ENCODE results near the gene CABLES2. TPM values are rescaled to one million over a fixed set of nuclear protein-coding genes. Genes with fewer than 3 reads are reported as not detected.
A peak's percentile ranks its signal among the peaks of the same experiment; 100 is the strongest.

The CABLES2 gene
- total RNA-seq, 2 donors from 2014 or later: 1.6 to 2.6 TPM

DNA sequence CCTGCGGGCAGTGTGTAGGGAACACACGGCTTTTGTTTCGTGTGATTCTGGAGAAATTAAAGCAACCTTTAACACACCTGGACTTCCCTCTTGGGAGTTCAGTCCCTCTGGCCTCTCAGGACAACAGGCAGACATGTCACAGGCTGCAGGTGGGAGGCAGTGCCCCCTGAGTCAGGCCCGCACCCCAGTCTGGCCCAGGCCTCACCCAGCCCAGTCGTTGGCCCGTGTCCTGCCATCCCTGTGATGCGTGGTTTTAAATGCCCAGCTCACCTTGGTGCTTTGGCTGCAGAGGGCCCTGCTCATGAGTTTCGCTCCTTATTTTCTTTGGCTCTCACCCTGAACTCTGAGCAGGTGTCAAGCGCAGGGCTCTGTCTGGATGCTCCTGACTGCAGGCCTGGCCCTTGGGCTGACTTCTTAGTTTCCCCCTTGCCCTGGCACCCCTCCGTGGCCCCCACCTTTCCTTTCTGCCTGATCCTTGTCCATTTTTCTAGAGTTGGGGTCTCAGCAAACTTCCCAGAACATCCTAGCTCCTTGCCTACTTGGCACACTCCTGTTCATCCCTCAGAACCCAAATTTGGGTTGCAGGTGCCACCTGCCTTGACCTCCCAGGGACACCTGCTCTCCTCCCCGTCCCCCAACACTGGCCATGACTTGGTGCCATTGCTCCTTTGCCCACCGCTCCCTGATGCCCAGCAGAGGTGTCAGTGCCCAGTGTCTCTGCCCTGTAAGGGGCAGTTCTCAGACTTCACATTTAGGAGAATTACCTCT, 2.2 kb upstream of the CABLES2 start:
- no peak for TF ChIP-seq POLR2A (IDR thresholded peaks at IDR 0.05)
- TF ChIP-seq, protein P1, sequence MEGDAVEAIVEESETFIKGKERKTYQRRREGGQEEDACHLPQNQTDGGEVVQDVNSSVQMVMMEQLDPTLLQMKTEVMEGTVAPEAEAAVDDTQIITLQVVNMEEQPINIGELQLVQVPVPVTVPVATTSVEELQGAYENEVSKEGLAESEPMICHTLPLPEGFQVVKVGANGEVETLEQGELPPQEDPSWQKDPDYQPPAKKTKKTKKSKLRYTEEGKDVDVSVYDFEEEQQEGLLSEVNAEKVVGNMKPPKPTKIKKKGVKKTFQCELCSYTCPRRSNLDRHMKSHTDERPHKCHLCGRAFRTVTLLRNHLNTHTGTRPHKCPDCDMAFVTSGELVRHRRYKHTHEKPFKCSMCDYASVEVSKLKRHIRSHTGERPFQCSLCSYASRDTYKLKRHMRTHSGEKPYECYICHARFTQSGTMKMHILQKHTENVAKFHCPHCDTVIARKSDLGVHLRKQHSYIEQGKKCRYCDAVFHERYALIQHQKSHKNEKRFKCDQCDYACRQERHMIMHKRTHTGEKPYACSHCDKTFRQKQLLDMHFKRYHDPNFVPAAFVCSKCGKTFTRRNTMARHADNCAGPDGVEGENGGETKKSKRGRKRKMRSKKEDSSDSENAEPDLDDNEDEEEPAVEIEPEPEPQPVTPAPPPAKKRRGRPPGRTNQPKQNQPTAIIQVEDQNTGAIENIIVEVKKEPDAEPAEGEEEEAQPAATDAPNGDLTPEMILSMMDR (IDR thresholded peaks at IDR 0.05): no peak
- no peak overlapping the region for H3K4me3 ChIP-seq
- no peaks in the 10 kb centered on the region for H3K9me3 ChIP-seq
- H3K27me3 ChIP-seq: no peaks in the 10 kb centered on the region
- WGBS, 2 donors: 61 to 71% methylated on average over 12 of the region's 12 CpGs
- peaks cover 46% of the 10 kb centered on the region for H3K4me1 ChIP-seq
- H3K27ac ChIP-seq: no peak overlapping the region
- no peaks in the 10 kb centered on the region for H3K36me3 ChIP-seq (replicated peaks in 1 of 2; ENCODE audit: insufficient read depth in 1 of 2, low read depth in 2 of 2)
- intact Hi-C loops (cut with DNase I): no loop called here
- ATAC-seq: no peak
- DNase-seq: no peak

DNA sequence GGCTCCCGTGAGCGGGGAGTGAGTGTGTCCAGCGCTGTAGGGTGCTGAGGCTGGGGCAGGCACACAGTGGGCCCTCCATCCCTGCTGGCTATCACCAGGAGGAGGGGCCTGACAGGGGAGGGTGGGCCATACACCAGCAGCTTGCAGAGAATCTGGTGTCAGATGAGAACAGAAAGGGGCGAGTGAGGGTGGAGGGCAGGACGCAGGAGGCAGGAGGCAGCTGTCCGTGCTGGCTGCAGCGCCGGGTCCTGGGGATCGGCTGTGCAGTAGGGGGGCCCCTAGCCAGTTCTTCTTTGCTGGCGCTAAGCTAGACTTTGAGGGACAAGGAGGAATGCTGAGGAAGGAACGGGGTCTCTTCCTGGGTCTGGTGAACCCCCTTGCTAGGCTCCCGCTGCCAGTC, 1.6 kb upstream of the CABLES2 start:
- no peak overlapping the region for H3K27ac ChIP-seq
- no peak for ATAC-seq
- H3K4me1 ChIP-seq: peaks cover 46% of the 10 kb centered on the region
- DNase-seq: no peak
- H3K9me3 ChIP-seq: no peaks in the 10 kb centered on the region
- no peak for TF ChIP-seq POLR2A (IDR thresholded peaks at IDR 0.05)
- TF ChIP-seq, protein P1 (IDR thresholded peaks at IDR 0.05): no peak
- 78 to 83% methylated on average over 6 to 12 of the region's 12 CpGs for WGBS, 2 donors
- intact Hi-C loops (cut with DNase I): no loop called here
- no peak overlapping the region for H3K4me3 ChIP-seq
- H3K27me3 ChIP-seq: no peaks in the 10 kb centered on the region
- H3K36me3 ChIP-seq (replicated peaks in 1 of 2; ENCODE audit: insufficient read depth in 1 of 2, low read depth in 2 of 2): no peaks in the 10 kb centered on the region

DNA sequence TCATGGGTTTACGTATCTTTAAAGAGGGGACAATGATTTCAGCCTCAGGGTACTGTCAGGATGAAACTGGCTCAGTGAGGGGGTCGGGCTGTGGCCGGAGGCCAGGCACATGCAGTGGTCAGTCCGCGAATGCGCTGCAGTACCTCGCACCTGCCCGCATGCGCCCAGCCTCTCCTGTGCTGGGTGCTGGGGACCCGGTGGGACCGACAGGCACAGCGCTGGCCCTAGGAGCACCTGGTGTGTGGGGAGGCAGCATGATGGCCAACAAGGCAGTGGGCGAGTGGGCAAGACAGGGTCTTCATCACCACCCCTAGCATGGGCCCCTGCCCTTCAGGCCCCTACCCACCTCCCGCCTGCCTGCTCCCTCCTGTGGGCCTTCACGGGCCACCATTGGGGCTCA, 970 bp upstream of the CABLES2 start:
- WGBS, 2 donors: 82 to 85% methylated on average over 12 to 15 of the region's 15 CpGs
- no peak overlapping the region for H3K4me3 ChIP-seq
- H3K27ac ChIP-seq: no peak overlapping the region
- ATAC-seq: no peak
- intact Hi-C loops (cut with DNase I): no loop called here
- TF ChIP-seq, protein P1 (IDR thresholded peaks at IDR 0.05): no peak
- no peak for TF ChIP-seq POLR2A (IDR thresholded peaks at IDR 0.05)
- no peaks in the 10 kb centered on the region for H3K27me3 ChIP-seq
- H3K36me3 ChIP-seq (replicated peaks in 1 of 2; ENCODE audit: insufficient read depth in 1 of 2, low read depth in 2 of 2): no peaks in the 10 kb centered on the region
- no peaks in the 10 kb centered on the region for H3K9me3 ChIP-seq
- peaks cover 46% of the 10 kb centered on the region for H3K4me1 ChIP-seq
- DNase-seq: no peak

DNA sequence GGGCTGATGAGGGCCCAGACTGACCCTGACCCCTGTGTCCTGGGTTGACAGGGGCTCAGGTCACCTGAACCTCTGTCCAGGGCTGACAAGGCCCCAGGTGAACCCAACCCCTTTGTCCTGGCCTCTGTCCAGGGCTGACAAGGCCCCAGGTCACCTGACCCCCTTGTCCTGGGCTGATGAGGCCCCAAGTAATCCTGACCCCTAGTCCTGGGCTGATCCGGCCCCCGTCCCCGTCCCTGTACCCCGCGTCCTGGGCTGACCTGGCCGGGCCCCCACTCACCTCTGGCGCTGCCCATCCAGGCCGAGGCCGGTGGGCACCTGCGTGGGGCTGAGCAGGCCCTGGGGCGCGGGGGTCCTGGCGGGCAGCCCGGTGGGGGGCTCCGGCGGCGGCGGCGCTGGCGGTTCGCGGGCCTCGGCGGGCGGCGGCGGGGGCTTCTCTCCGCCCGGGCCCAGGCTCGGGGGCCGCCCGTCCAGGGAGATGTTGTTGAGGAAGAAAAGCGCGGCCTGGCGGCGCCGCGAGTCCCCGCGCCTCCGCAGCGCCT, 379 bp downstream of the CABLES2 start:
- H3K4me3 ChIP-seq: peak overlapping the region in 1 of 2 donors; percentile 8
- TF ChIP-seq, protein P1 (IDR thresholded peaks at IDR 0.05): no peak
- no peak for TF ChIP-seq POLR2A (IDR thresholded peaks at IDR 0.05)
- no peak for ATAC-seq
- 0% methylated on average over 35 of the region's 42 CpGs; no CpG with 5 or more reads in 1 of the 2 donors for WGBS, 2 donors
- no peaks in the 10 kb centered on the region for H3K36me3 ChIP-seq (replicated peaks in 1 of 2; ENCODE audit: insufficient read depth in 1 of 2, low read depth in 2 of 2)
- H3K4me1 ChIP-seq: peaks cover 43% of the 10 kb centered on the region
- peak overlapping the region in 2 of 4 donors; percentile 4 to 6 for H3K27ac ChIP-seq
- no peaks in the 10 kb centered on the region for H3K9me3 ChIP-seq
- H3K27me3 ChIP-seq: no peaks in the 10 kb centered on the region
- intact Hi-C loops (cut with DNase I): no loop called here
- peak; percentile 26 to 45 (median 44) for DNase-seq
